PC-3 (cell line): ENCODE data around the gene STX18. TPM values are rescaled to one million over a fixed set of nuclear protein-coding genes. Genes with fewer than 3 reads are reported as not detected.

Experiments
- ATAC-seq: fragments of 200-7000 bp; cut with Tn5 transposase; 2 replicates; pipeline ENCODE4 v1.9.1; 2020; ENCODE audit warnings: mild to moderate bottlenecking, moderate library complexity
- BruUV-seq: library from RNA; stranded (reverse); fragments of 400-500 nt; replicated peaks from 2 replicates; lab custom pipeline; 2021; lab: Mats Ljungman, UMichigan
- CTCF ChIA-PET: fragments of 300-600 bp; sonication (Branson Sonifier 250); formaldehyde crosslinking; loops from one replicate; lab custom pipeline; 2022; ENCODE audit warnings: antibody characterized with exemption; lab: Charles Lee
- POLR2A ChIA-PET: fragments of 300-600 bp; sonication (Branson Sonifier 250); formaldehyde crosslinking; loops from one replicate; lab custom pipeline; 2022; ENCODE audit warnings: antibody characterized with exemption; ENCODE audit not compliant: unreplicated experiment; lab: Charles Lee
- DNase-seq: peaks from one replicate; pipeline ENCODE4 v3.0.0-alpha.2; 2015
- H2AFZ ChIP-seq: fragments of 300-600 bp; sonication (generic); 2 replicates; pipeline ENCODE4 v1.6.0; 2016; ENCODE audit warnings: antibody characterized with exemption, low read length
- H3F3A ChIP-seq: fragments of 300-600 bp; sonication (generic); one replicate; pipeline ENCODE4 v1.6.0; 2017; ENCODE audit warnings: antibody characterized with exemption, low read length, control low read depth, mild to moderate bottlenecking; ENCODE audit not compliant: unreplicated experiment
- H3K27ac ChIP-seq: fragments of 300-600 bp; sonication (generic); 2 replicates; pipeline ENCODE4 v1.5.1; 2016; ENCODE audit warnings: mild to moderate bottlenecking, low read length
- H3K27me3 ChIP-seq: fragments of 300-600 bp; sonication (generic); 2 replicates; pipeline ENCODE4 v1.6.1; 2016; ENCODE audit warnings: low read length, mixed read lengths
- H3K36me3 ChIP-seq: fragments of 300-600 bp; sonication (generic); 2 replicates; pipeline ENCODE4 v1.6.1; 2016; ENCODE audit warnings: low read depth, mixed run types, low read length, mixed read lengths
- H3K4me1 ChIP-seq: fragments of 300-600 bp; sonication (generic); 2 replicates; pipeline ENCODE4 v1.5.1; 2016; ENCODE audit warnings: low read length; ENCODE audit not compliant: insufficient read depth
- H3K4me2 ChIP-seq: fragments of 300-600 bp; sonication (generic); 2 replicates; pipeline ENCODE4 v1.6.0; 2016; ENCODE audit warnings: low read length
- H3K4me3 ChIP-seq: fragments of 300-600 bp; sonication (generic); 2 replicates; pipeline ENCODE4 v1.5.1; 2016; ENCODE audit warnings: mild to moderate bottlenecking, low read length, mixed read lengths
- H3K79me2 ChIP-seq: fragments of 300-600 bp; sonication (generic); 2 replicates; pipeline ENCODE4 v1.6.1; 2017; ENCODE audit warnings: low read length, mixed read lengths
- H3K9ac ChIP-seq: fragments of 300-600 bp; sonication (generic); 2 replicates; pipeline ENCODE4 v1.6.0; 2016; ENCODE audit warnings: mild to moderate bottlenecking, low read length
- H3K9me2 ChIP-seq: fragments of 300-600 bp; sonication (generic); replicated peaks from 2 replicates; pipeline ENCODE4 v1.6.1; 2016; ENCODE audit warnings: mixed run types, low read length, mixed read lengths
- H3K9me3 ChIP-seq: fragments of 300-600 bp; sonication (generic); 2 replicates; pipeline ENCODE4 v1.6.1; 2016; ENCODE audit warnings: low read length, mixed read lengths
- H4K20me1 ChIP-seq: fragments of 300-600 bp; sonication (generic); 2 replicates; pipeline ENCODE4 v1.6.1; 2016; ENCODE audit warnings: low read length, mixed read lengths
- CTCF ChIP-seq: fragments of 300-600 bp; sonication (generic); conservative IDR thresholded peaks from 2 replicates; pipeline ENCODE4 v1.5.1; 2017; ENCODE audit warnings: antibody characterized with exemption, low read depth, mild to moderate bottlenecking, low read length
- EZH2 ChIP-seq: fragments of 300-600 bp; sonication (generic); IDR thresholded peaks from one replicate; pipeline ENCODE4 v1.6.1; 2017; ENCODE audit warnings: antibody characterized with exemption, mild to moderate bottlenecking, low read length; ENCODE audit not compliant: unreplicated experiment
- EZH2phosphoT487 ChIP-seq: fragments of 300-600 bp; sonication (generic); IDR thresholded peaks from 2 replicates; pipeline ENCODE4 v1.6.1; 2018; ENCODE audit warnings: mild to moderate bottlenecking, antibody characterized with exemption, low read length, borderline replicate concordance
- intact Hi-C: fragments of 100-400 bp; cut with micrococcal nuclease; formaldehyde crosslinking; loops from 2 replicates; pipeline ENCODE4 v1.9.0; 2023
- total RNA-seq: library from RNA; depleted of rRNA; stranded (reverse); fragments of >200 nt; gene quantifications from 2 replicates; pipeline ENCODE4 v1.2.3, GENCODE V29; 2014

The STX18 gene
- total RNA-seq, 1 experiment from 2014 or later = 25.0 TPM

DNA sequence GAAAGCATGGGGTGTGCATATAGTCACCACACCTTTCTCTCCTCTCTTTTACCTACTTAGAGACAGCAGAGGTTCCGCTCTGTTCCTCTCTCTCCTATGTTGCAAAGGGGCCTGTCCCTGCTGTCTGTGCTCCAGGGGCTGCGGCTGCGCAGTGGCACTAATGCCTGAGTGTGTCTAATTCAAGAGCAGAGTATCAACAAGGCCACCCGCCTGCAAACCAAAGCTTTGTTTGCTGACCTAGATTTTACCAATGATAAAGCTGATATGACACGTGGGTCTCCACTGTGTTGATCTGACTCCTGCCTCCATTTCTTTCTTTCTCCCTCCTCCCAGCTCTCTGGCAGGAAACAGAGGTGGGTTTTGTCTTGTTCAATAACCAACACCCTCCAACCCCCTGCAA lies 80.0 kb downstream of the STX18 start:
- CTCF ChIA-PET = no interaction called here
- TF ChIP-seq EZH2phosphoT487 (no peak), CTCF (no peak)
- intact Hi-C loops = no loop called here
- Histone ChIP-seq H4K20me1 (no peaks in the 10 kb centered on the region), H3K4me3 (no peak overlapping the region), H3K9me2 (no peaks in the 10 kb centered on the region), H3K9me3 (no peaks in the 10 kb centered on the region), H3K9ac (no peak overlapping the region), H3K36me3 (peaks cover 3% of the 10 kb centered on the region; the same call in 1 of the 2 replicates), H2AFZ (no peak overlapping the region), H3K27ac (no peak overlapping the region), H3K4me2 (no peak overlapping the region), H3K79me2 (no peaks in the 10 kb centered on the region), H3K27me3 (no peaks in the 10 kb centered on the region), H3F3A (no peaks in the 10 kb centered on the region), H3K4me1 (no peaks in the 10 kb centered on the region)
- DNase-seq (no peak), ATAC-seq (no peak)
- no TSS peak for BruUV-seq
- POLR2A ChIA-PET = no interaction called here

- ATAC-seq = no peak
- CTCF ChIA-PET = no interaction called here
- H3K36me3 ChIP-seq = peaks cover 3% of the 10 kb centered on the region
Measured at GRCh38 chr4:4461178-4461577, 80.7 kb downstream of the STX18 start.

GRCh38 chr4:4460759-4461158 lies 81.1 kb downstream of the STX18 start:
- ATAC-seq = no peak
- H3K9me2 ChIP-seq = no peaks in the 10 kb centered on the region
- H3K4me3 ChIP-seq = no peak overlapping the region
- H3K4me2 ChIP-seq = no peak overlapping the region
- POLR2A ChIA-PET = no interaction called here
- H3F3A ChIP-seq = no peaks in the 10 kb centered on the region
- no peaks in the 10 kb centered on the region for H3K27me3 ChIP-seq
- peaks cover under 1% of the 10 kb centered on the region; the same call in 1 of the 2 replicates for H3K36me3 ChIP-seq
- DNase-seq = no peak
- CTCF ChIA-PET = no interaction called here
- no peak for TF ChIP-seq EZH2
- H2AFZ ChIP-seq = no peak overlapping the region
- H3K9ac ChIP-seq = no peak overlapping the region
- H4K20me1 ChIP-seq = no peaks in the 10 kb centered on the region
- no TSS peak for BruUV-seq
- no peaks in the 10 kb centered on the region for H3K9me3 ChIP-seq
- intact Hi-C loops = no loop called here
- H3K27ac ChIP-seq = no peak overlapping the region
- H3K4me1 ChIP-seq = no peaks in the 10 kb centered on the region
- H3K79me2 ChIP-seq = no peaks in the 10 kb centered on the region

More at GRCh38 chr4:4461178-4461577, 80.7 kb downstream of the STX18 start:
- intact Hi-C loops = no loop called here
- no peak overlapping the region for H3K27ac ChIP-seq
- H3K9me3 ChIP-seq = no peaks in the 10 kb centered on the region
- TF ChIP-seq CTCF (no peak), EZH2 (no peak), EZH2phosphoT487 (no peak)
- H3K4me2 ChIP-seq = no peak overlapping the region
- H3K9ac ChIP-seq = no peak overlapping the region
- BruUV-seq = no TSS peak
- H4K20me1 ChIP-seq = no peaks in the 10 kb centered on the region
- H3K4me3 ChIP-seq = no peak overlapping the region
- H3K79me2 ChIP-seq = no peaks in the 10 kb centered on the region
- H3K4me1 ChIP-seq = no peaks in the 10 kb centered on the region
- no peaks in the 10 kb centered on the region for H3F3A ChIP-seq
- H3K9me2 ChIP-seq = no peaks in the 10 kb centered on the region
- no peaks in the 10 kb centered on the region for H3K27me3 ChIP-seq
- H2AFZ ChIP-seq = no peak overlapping the region
- POLR2A ChIA-PET = no interaction called here
- no peak for DNase-seq
